NCI-H146 treated with DMSO at 0.1 percent for 48 hours (cell line): ENCODE measurements around the gene SENP3.

ENCODE experiments used
- DNase-seq: peaks from one replicate; lab custom pipeline; 2025; ENCODE audit not compliant: unreplicated experiment; lab: John Stamatoyannopoulos, UW

Gene SENP3

GRCh38 chr17:7575959-7576358 is 14.2 kb downstream of the SENP3 start:
- no peak for DNase-seq

DNA sequence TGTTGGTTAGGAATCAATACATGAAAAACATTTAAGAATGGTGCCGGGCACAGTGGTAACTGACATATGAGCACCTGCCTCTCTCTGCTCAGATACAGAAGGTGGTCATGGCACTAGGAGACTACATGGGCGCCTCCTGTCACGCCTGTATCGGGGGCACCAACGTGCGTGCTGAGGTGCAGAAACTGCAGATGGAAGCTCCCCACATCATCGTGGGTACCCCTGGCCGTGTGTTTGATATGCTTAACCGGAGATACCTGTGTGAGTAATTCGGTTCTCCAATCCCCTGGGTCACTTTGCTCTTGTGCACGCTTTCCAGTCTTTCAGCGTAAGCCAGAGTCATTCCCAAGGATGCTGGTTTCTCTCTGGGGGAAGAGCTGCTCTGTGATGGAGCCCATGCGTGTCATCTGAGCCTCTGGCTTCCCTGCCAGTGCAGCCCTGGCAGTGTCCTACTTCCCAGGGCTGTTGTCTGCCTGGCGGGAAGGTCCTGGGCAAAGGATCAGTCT is 14.8 kb downstream of the SENP3 start:
- no peak for DNase-seq

- no peak for DNase-seq
Measured at GRCh38 chr17:7577327-7578199, 15.8 kb downstream of the SENP3 start.

GRCh38 chr17:7579001-7579833 is 17.5 kb downstream of the SENP3 start, which contains the start of gene CD68:
CD68 (plus strand) TSS chr17:7579638; CDS start chr17:7579678, 40 bp downstream.
- DNase-seq = no peak

- no peak for DNase-seq
Measured at GRCh38 chr17:7579834-7580603, 18.3 kb downstream of the SENP3 start.

GRCh38 chr17:7580604-7581575 is 19.2 kb downstream of the SENP3 start:
- DNase-seq = no peak

DNA sequence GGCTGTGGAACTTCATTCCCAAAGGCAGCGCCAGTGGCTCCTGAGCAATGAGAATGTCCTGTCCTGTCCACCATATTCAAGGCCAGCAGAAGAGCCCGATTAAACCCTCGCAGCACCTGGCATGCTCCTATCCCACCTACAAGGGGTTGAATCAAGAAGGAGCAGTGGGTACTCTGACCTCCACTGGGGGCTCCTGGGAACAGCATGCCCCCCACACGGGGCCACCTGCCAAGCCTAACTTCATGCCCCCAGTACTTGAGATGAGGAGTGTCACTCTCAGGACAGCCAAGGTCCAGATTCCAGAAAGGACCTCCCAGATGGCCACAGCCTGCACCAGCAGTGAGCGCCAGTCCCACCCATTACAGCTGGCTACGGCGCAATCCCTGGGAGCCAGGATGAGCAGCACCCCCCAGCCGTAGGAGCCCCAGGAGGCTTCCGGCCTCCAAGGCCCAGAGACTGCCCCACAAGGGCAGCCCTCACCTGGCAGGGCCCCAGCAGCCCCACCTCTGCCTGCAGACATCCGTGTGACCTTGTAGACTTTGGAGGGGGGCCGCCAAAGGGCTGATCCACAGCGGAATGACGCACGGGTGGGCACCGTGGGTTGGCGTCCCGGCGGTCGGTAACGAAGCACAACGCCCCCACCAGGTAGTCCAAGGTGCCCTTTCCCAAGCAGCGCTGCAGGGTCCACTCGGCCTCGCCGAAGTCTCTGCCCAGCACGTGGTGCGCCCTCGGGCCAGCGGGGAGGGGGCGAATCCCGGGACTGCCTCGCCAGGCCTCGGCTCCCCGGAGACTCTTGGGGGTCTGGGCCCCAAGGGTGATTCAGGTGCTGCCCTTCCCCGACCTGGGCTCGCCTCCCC is 20.9 kb downstream of the SENP3 start:
- DNase-seq = no peak

GRCh38 chr17:7583253-7584109 is 21.8 kb downstream of the SENP3 start, which contains the start of gene MPDU1:
MPDU1 (plus strand) TSS chr17:7583852; CDS start chr17:7583863, 11 bp downstream.
- peak; percentile 95 for DNase-seq

- DNase-seq = no peak
Measured at GRCh38 chr17:7586673-7587419, 25.1 kb downstream of the SENP3 start.

GRCh38 chr17:7587420-7588151 is 25.9 kb downstream of the SENP3 start:
- DNase-seq = no peak

DNA sequence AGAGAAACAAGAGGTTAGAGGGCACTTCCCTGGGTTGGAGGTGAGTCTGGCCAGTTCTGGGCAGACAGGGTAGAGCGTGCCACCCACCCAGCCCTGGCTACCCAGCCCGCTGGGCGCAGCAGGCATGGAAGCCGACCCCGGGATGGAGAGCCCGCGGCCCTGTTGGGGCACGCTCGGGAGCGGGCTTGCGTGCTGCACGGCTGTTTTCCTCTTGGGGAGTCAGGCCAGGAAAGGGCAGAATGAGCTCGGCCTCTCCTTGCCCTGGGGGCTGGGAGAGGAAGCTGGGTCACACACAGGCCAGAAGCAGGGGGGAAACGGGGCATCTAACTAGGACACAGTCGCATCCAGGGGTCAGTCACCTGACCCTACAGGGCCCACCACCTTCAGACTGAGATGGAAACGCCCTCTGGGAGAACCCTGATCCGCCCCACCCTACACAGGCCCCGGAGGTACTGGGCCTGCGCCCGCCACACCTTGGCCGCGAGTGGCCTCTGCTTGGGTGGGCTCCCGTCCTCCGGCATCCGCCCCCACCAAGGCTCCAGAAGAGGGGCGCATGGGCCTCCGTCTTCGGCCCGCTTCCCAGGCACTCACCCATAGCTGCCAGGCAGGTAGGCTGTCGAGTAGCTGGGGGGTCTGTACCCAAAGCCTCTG is 27.0 kb downstream of the SENP3 start:
- no peak for DNase-seq

DNA sequence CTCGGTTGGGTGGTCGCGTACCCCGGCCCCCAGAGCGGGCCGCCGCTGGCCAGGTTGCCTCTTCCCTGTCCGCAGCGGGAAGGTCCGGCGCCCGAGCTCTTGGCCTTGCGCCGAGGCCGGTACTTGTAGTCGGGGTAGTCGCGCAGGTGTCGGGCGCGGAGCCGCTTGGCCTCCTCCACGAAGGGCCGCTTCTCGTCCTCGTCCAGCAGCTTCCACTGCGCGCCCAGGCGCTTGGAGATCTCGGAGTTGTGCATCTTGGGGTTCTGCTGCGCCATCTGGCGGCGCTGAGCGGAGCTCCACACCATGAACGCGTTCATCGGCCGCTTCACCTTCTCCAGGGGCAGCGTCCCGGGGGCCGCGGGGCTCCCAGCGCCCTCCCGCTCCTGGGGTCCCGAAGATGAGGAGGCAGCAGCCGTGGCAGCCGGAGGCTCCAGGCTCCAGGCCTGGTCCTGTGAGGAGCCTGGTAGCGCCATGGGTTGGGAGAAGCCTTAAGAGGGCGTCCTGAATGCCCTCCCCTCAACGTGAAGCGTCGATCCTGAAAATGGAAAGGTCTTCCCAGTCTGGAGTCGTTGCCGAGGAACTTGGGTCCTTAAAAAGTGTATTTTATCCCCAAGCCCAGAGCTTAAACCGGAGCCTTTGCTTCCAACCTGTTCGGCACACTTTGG is 27.6 kb downstream of the SENP3 start:
- no peak for DNase-seq

- no peak for DNase-seq
Measured at GRCh38 chr17:7589891-7590691, 28.4 kb downstream of the SENP3 start, which contains the start of gene SOX15. SOX15 (minus strand) TSS chr17:7590094; CDS start chr17:7589676, 418 bp downstream.

GRCh38 chr17:7590743-7591142 is 29.0 kb downstream of the SENP3 start:
- DNase-seq = no peak
